HG02678 (cell line): ENCODE measurements around the gene MYH10.

Source experiments
- ATAC-seq: cut with Tn5 transposase; IDR thresholded peaks from one replicate; pipeline ENCODE4 v1.9.1; 2021; ENCODE audit warnings: mild to moderate bottlenecking, moderate library complexity; ENCODE audit not compliant: unreplicated experiment

The MYH10 gene

DNA sequence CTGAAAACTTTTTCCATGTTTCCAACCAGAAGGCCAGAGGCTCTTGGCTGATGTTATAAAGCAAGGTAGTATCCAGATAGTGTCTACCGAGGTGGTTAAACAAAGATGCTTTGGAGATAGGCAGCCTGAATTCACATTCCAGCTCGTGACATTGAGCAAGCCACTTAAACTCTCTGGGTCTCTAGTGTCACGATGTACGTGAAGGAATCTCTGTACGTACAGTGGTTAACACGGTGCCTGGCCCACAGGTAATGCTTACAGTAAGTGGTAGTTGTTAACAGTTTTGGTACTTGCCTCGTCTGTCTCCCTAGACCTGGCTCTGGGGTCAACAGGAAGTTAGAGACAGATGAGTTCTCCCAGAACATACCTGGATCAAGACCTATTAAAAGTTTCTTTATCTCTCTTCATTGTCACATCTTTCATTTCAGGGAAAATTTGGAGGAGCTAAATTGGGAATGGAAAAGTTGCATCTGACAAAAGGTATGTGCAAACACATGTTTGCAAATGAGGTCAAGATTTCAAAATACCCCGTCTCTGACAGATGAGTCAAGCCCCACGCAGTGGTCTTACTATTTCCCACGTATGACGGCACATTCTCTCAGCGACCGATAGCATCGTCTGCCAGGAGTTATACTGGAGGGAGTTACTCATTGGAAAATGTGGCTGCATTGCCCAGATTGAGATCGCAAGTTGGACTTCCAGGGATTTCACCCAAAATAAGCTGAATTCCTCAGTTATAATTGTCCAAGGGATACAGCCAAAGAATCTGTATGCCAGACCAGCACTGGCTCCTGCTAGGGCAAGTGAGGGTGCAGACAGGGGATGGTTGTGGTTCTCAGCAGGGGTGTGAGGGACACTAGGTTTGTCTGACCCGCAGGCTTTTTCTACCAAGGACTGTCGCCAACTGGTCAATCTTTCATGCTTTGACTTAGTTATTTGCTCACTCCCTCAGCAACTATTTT lies 18.9 kb upstream of the MYH10 start:
- no peak for ATAC-seq

- no peak for ATAC-seq
Measured at GRCh38 chr17:8647956-8648355, 17.4 kb upstream of the MYH10 start.

DNA sequence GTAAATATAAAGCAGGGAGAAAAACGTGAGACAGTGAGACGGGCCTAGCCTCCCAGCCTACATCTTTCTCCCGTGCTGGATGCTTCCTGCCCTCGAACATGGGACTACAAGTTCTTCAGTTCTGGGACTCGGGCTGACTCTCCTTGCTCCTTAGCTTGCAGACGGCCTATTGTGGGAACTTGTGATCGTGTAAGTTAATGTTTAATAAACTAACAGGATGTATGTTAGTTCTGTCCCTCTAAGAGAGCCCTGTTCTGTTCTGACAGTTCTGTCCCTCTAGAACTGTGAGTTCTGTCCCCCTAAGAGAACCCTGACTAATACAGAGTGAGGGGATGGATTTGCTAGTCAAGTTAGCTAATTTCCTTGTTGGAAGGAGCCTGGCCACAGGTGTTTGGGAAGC lies 16.7 kb upstream of the MYH10 start:
- ATAC-seq: no peak

DNA sequence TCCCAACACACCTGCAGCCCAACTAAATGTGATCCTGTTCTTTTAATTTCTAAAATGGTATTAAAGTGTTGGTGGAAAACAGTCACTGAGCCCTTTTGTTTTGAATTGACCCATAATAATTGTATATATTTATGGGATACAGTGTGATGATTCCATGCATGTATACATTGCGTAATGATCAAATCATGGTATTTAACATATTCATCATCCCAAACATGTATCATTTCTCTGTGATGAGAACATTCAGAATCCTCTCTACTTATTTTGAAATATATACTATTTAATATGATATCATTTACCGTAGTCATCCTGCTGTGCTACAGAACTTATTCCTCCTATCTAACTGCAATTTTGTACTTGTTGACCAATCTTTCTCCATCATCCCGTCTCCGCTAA lies 14.0 kb upstream of the MYH10 start:
- ATAC-seq: no peak

DNA sequence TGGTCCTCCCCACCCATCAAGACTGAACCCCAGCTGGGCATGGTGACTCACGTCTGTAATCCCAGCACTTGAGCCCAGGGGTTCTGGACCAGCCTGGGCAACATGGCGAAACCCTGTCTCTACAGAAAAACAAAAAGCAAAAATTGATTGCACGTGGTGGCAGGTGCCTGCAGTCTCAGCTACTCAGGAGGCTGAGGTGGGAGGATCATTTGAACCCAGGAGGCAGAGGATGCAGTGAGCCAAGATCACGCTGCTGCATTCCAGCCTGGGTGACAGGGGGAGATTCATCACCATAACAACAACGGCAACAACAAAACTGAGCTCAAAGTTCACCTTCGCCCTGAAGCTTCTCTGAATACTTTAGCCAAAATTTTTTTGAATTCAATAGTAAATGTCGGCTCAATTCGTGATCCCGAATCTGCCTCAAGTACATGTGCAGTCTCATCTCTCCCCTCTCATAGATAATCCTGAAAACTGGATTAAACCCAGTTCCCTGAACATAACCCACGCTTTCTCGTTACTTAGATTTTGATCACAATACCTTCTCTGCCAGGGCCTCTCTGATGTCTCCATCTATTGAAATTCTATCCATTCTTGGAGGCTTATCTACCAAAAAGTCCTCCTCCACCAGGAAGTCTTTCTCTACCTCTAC lies 13.5 kb upstream of the MYH10 start:
- no peak for ATAC-seq

DNA sequence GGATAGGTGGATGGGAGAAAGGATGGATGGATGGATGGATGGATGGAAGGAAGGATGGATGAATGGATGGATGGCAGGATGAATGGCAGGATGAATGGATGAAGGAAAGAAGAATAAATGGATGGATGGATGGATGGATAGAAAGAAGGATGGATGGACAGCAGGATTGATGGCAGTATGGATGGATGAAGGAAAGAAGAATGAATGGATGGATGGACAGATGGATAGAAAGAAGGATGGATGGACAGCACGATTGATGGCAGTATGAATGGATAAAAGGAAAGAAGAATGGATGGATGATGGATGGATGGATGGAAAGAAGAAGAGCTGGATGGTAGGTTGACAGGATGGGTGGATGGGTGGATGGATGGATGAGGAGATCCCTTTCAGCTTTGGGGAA lies 9.2 kb upstream of the MYH10 start:
- ATAC-seq: no peak

GRCh38 chr17:8632061-8632460 lies 1.5 kb upstream of the MYH10 start:
- no peak for ATAC-seq

DNA sequence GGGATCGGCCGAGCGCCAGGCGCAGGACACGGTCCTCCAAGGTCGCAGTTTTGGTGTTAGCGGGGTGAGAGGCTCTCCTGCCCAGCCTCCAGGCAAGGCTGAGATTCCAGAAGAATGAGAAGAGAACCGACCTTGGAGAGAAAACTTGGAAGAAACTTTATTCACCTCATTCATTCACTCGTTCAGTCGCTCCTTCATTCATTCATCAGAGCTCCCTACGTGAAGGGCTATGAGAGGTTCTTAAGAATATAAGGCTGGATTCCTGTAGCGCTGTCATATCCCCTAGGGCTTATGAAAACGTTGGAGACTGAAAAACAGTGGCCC lies 991 bp upstream of the MYH10 start:
- no peak for ATAC-seq

DNA sequence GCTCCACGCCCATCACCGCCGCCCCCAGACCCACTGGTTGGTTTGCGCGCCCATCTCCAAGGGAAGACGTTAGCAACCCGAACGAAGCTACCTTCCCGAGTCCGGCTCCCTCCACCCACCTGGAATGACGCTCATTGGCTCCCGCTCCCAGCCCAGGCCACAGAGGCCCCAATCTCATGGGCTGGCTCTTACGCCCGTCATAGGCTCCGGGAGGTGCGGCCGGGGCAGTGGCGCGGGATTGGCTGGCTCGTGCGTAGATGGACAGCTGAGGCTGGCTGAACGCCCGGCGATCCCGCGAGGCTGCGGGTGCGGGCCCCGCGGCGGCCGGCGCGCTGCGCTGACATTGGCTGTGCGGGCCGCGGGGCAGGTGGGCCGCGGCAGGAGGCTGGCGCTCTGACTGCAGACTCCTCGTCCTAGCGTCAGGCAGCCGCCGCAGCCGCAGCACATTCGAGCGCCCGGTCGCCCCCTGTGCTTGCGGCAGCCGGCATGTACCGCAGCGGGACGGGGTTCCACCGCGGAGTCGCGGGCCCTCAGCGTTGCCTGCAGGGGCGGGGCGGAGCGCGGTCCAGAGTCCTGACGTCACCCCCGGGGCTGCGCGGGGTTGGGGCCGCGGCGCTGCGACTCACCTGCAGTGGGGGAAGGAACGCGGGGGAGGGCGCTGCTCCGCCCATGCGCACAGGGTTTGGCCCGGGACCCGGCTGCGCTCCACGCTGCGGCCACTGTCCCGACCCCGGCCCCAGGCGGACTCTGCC lies 453 bp upstream of the MYH10 start:
- ATAC-seq: peak; percentile 96

- no peak for ATAC-seq
Measured at GRCh38 chr17:8629371-8630226, 926 bp downstream of the MYH10 start.

GRCh38 chr17:8628609-8629169 lies 1.8 kb downstream of the MYH10 start:
- no peak for ATAC-seq

DNA sequence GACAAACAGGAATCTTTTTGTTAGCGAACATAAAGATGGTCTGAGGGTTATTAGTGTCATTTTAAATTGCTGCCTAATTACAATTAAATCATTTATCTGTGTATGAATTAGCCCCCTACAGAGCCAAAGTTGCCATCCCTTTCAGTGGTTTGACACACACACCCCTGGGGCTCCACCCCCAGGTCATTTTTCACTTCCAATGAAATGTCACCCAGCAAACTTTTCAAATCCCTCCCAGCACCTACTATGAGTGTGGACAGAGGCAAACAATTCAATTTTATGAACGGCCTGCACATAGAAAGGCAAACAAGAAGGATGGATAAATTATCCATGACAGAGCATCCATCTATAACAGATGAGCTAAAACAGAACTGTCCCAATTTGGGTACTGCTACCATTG lies 2.4 kb downstream of the MYH10 start:
- no peak for ATAC-seq

DNA sequence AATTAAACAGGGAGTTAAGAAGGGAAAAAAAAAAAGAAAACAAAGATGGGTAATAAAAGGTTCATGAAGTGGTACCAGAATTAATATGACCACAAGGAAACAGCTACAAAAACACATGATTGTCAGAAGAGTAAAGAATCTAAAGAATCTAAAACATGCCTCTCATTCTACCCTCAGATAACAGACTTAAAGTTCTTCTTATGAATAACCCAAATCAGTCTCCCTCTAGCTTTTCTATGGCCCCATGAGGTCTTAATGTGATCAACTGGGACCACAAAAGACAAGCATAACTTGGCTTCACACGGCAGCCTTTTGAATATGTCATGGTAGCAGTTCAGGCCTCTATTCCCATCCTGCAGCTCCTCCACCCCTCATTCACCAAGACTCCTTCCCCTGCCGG lies 6.9 kb downstream of the MYH10 start:
- no peak for ATAC-seq

GRCh38 chr17:8622191-8622590 lies 8.3 kb downstream of the MYH10 start:
- no peak for ATAC-seq

GRCh38 chr17:8621585-8621984 lies 8.9 kb downstream of the MYH10 start:
- ATAC-seq: no peak

- ATAC-seq: no peak
Measured at GRCh38 chr17:8619294-8619693, 11.2 kb downstream of the MYH10 start.

GRCh38 chr17:8618825-8619224 lies 11.7 kb downstream of the MYH10 start:
- no peak for ATAC-seq

GRCh38 chr17:8614988-8615387 lies 15.5 kb downstream of the MYH10 start:
- no peak for ATAC-seq

GRCh38 chr17:8611619-8612298 lies 18.8 kb downstream of the MYH10 start:
- ATAC-seq: no peak

DNA sequence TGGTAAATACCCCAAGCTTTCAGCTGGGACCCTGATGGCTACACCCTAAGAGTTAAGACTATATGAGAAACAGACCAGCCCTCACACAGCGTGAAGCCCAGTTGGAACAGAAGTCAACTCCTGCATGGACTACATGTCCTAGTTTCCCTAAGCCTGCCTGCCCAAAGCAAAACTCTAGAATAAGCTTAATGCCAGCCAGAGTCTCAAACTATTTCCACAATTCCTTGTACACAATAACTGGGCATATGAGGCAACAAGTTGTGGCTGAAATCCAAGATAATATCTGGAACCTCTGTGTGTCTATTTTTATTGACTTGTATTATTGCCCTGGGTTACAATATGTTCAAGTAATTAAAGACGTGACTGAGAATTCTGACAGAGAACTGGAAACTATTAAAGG lies 19.4 kb downstream of the MYH10 start:
- ATAC-seq: no peak
